Measurements from ENCODE around the gene SMARCD2.
A peak's percentile ranks its signal among the peaks of the same experiment; 100 is the strongest.

Gene SMARCD2

DNA sequence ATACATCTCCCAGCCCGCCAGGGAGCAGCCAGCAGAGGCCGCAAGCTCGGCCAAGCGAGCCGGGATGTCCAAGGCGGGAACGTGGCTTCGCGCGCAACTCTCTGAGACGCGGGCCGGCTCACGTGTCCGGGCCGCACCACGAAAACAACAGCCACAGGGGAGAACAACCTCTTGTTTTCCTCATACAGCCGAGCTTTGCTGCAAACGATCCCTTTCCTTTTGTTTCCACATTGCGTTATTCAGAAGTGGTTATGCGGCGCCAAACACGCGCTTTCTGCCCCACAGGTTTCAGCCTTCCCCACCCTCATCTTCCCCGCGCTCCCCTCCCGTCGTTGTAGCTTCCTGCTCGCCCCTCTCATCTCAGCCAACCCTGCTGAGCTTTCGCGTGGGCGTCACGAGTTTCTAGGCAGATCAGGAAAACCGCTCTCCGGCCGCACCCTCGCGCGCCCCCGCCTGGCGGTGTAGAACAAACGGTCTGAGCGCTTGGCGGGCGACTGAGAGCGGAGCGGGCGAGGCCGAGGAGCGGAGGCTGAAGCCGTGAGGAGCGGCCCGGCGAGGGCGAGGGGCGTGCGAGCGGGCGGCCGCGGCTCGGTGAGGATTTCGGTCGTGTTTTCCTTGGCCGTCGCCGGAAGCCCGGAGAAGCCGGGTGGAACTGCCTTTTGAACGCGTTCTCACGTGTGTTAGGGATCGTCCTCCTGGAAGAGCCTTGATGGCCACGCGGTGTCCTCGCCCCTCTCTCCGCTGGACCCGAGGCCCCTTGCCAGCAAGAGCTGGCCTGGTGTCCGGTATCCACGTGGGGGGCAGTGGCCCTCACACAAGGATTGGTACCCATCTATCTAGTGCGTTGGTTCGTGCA lies 6.6 kb upstream of the SMARCD2 start:
- no peak overlapping the region for H3K4me3 ChIP-seq (ENCODE audit: low read depth, low read length)
- TF ChIP-seq, protein P1, sequence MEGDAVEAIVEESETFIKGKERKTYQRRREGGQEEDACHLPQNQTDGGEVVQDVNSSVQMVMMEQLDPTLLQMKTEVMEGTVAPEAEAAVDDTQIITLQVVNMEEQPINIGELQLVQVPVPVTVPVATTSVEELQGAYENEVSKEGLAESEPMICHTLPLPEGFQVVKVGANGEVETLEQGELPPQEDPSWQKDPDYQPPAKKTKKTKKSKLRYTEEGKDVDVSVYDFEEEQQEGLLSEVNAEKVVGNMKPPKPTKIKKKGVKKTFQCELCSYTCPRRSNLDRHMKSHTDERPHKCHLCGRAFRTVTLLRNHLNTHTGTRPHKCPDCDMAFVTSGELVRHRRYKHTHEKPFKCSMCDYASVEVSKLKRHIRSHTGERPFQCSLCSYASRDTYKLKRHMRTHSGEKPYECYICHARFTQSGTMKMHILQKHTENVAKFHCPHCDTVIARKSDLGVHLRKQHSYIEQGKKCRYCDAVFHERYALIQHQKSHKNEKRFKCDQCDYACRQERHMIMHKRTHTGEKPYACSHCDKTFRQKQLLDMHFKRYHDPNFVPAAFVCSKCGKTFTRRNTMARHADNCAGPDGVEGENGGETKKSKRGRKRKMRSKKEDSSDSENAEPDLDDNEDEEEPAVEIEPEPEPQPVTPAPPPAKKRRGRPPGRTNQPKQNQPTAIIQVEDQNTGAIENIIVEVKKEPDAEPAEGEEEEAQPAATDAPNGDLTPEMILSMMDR (IDR thresholded peaks at IDR 0.05; ENCODE audit: low read depth, low read length) = peak; percentile 18; the same call in 1 of the 2 replicates

DNA sequence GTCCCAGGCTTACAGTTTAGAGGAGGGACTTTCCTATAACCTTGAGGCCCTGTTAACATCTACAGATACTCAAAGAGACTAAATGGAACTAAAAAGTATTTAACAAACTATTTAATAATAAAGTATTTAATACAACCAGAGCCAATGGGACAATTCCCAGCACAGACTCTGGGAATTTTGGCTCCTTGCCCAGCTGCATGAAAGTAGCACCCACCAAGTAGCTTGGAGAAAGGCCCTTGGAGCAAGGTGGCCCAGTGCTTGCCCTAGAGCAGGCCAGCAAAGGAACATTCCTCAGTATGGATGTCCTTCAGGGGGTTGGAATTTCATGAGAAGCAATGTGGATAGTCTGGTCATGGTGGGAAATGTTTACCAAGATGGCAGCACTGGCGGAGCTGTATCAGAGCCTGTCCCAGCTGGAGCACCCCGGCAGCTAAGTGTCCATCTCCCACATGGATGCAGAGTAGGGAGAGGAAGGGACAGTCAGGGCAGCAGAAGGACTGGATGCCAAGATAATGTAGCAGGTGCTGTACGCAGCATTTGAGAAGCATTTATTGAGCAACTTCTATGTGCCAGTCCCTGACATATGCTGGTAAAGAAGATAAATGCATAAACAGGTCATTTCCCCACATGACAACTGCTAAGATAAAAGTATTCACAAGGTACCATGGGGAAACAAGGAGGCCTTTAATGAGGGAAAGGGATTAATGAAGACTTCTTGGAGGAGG lies 5.2 kb upstream of the SMARCD2 start:
- TF ChIP-seq, protein P1 (IDR thresholded peaks at IDR 0.05; ENCODE audit: low read depth, low read length) = no peak
- H3K4me3 ChIP-seq (ENCODE audit: low read depth, low read length) = no peak overlapping the region

DNA sequence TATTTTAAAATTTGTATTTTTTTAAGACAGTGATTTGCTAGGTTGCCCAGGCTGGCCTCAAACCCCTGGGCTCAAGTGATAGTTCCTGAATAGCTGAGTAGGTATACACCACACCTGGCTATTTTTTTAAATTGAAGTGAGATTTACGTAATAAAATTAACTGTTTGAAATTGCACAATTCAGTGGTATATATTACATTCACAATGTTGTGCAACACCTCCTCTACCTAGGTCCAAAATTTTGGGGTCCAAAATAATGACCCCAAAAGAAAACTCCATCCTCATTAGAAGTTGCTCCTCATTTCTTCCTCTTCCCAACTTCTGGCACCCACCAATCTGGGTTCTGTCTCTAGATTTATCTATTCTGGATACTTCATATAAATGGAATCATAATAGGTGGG lies 3.0 kb upstream of the SMARCD2 start:
- H3K4me3 ChIP-seq (ENCODE audit: low read depth, low read length) = no peak overlapping the region
- TF ChIP-seq, protein P1 (IDR thresholded peaks at IDR 0.05; ENCODE audit: low read depth, low read length) = no peak

DNA sequence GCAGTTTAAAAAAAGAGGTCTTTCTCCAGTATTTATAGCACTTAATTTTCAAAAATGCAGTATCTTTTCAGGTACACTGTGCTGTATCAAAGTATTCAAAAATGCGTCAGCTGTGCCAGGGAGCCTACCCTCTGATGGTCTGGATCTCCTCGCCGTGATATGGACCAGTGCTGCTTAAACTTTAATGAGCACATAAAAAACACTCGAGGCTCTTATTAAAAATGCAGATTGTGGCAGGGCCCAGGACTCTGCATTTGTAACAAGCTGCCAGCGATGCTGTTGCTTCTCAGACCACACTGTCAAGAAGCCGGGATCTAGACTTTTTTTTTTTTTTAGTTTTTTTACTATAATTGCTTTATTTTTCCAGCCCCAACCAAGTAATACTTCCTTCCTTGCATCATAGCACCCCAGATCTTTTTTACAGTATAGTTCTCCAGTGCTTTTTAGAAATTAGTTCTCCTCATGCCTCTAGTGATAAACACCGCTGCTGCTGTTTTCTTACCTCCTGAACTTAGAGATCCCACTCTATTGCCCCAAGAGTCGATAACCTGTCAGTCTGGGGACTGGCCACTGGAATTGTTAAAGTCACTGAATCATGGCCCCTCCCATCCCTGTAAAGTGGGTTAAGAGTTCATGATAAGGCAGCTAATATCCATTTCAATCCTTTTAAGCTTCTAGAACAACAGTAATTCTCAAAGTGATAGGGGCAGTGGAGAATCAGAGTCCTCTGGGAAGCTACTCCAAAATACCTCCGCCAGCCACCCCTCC lies 1.6 kb upstream of the SMARCD2 start:
- TF ChIP-seq, protein P1 (IDR thresholded peaks at IDR 0.05; ENCODE audit: low read depth, low read length) = no peak
- no peak overlapping the region for H3K4me3 ChIP-seq (ENCODE audit: low read depth, low read length)

DNA sequence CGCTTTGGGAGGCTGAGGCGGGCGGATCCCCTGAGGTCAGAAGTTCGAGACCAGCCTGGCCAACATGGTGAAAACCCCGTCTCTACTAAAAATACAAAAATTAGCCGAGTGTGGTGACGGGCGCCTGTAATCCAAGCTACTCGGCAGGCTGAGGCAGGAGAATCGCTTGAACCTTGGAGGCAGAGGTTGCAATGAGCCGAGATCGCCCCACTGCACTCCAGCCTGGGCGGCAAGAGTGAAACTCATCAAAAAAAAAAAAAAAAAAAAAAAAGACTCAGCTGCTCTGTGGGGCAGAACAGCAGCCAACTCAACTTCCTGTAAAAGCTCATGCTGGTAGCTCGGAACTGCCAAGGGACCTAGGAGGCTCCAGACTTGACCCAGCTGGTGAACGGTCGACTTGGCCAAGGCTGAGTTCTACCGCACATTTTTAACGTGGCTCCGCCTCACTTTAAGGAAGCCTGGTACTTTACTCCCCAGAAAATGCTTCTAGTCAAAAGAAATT lies 953 bp upstream of the SMARCD2 start:
- H3K4me3 ChIP-seq (ENCODE audit: low read depth, low read length) = peak overlapping the region; percentile 87

DNA sequence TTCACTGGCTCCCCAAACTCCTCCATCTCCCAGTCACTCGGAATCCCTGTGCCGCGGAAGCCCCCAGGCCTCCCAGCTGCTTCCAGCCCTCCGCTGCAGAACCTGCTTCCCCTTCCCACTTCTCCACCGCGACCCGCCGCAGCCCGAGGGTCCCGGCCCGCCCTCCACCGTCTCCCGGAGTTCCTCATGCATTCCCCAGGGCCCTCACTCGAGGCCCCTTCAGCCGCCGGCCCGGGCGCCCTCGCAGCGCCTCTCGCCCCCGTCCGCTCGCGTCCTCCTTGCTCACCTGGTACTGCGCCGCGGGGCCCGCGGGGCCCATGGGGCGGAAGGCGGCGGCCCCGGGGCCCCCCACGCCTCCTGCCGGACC lies 329 bp downstream of the SMARCD2 start:
- TF ChIP-seq, protein P1 (IDR thresholded peaks at IDR 0.05; ENCODE audit: low read depth, low read length) = no peak
- H3K4me3 ChIP-seq (ENCODE audit: low read depth, low read length) = peak overlapping the region; percentile 87

DNA sequence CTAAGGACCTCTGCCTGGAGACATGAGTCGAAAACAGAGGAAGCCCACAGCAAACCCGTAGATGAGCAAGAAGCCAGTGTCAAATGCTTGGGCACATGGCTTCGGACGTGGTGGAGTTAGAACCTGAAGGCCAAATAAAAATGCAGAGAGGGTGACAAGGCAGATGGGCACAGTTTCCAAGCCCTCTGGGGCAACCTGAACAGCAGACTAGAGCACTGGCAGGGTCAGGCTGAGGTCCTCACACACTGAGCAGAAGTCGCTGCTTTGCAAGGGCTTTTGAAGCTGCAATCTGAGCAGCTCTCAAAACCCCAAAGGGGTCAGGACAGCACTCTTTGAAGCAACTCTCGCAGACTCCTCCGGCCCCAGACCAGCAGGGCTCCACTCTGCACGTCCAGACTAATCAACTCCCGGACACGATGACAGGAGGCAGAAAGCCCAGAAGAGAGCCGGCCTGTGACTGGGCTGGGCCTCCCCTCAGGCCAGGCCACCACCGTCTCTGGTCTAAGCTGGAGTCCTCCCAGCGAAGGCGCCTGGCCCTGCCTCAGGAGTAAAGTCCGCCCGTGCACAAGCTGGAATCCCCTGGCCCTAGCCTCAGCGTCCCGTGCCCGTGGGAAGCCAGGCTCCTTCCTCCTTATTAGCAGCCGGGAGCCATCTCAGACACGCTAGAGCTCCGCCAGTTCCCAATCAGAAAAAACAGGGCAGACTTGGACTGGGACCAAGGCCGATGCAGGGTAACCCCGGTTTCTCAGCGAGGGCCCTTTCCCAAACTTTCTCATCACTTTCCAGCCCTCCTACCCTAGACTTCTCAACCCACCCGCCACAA lies 924 bp downstream of the SMARCD2 start:
- peak overlapping the region; percentile 87 for H3K4me3 ChIP-seq (ENCODE audit: low read depth, low read length)
- TF ChIP-seq, protein P1 (IDR thresholded peaks at IDR 0.05; ENCODE audit: low read depth, low read length) = no peak
